Skeletal muscle satellite cell (primary cell): ENCODE results near the gene CAMTA1.

Experiments used
- H3K27me3 ChIP-seq: 2 replicates; pipeline ENCODE4 v1.7.0; 2013; ENCODE audit warnings: low read length; ENCODE audit not compliant: control insufficient read depth, insufficient read depth
- H3K36me3 ChIP-seq: 2 replicates; pipeline ENCODE4 v1.7.0; 2013; ENCODE audit warnings: mild to moderate bottlenecking, control low read depth, low read length; ENCODE audit not compliant: insufficient read depth
- H3K4me1 ChIP-seq: 2 replicates; pipeline ENCODE4 v1.7.0; 2013; ENCODE audit warnings: low read length; ENCODE audit not compliant: control insufficient read depth, insufficient read depth
- H3K4me2 ChIP-seq: 2 replicates; pipeline ENCODE4 v1.7.0; 2013; ENCODE audit warnings: mild to moderate bottlenecking, low read length
- H3K4me3 ChIP-seq: 2 replicates; pipeline ENCODE4 v1.7.0; 2013; ENCODE audit warnings: low read length
- H3K9ac ChIP-seq: 2 replicates; pipeline ENCODE4 v1.7.0; 2013; ENCODE audit warnings: mild to moderate bottlenecking, low read depth, low read length, moderate library complexity
- H3K9me3 ChIP-seq: replicated peaks from 2 replicates; pipeline ENCODE4 v1.7.0; 2013; ENCODE audit warnings: mild to moderate bottlenecking, control low read depth, low read length

The CAMTA1 gene

GRCh38 chr1:7008975-7009740, 223.9 kb downstream of the CAMTA1 start:
- H3K4me1 ChIP-seq: no peaks in the 10 kb centered on the region
- H3K36me3 ChIP-seq: no peaks in the 10 kb centered on the region
- no peak overlapping the region for H3K4me2 ChIP-seq

GRCh38 chr1:7009741-7010525, 224.7 kb downstream of the CAMTA1 start:
- no peaks in the 10 kb centered on the region for H3K36me3 ChIP-seq
- H3K9ac ChIP-seq: no peak overlapping the region
- H3K4me2 ChIP-seq: no peak overlapping the region
- no peaks in the 10 kb centered on the region for H3K4me1 ChIP-seq
- H3K27me3 ChIP-seq: peaks cover 30% of the 10 kb centered on the region
- no peaks in the 10 kb centered on the region for H3K9me3 ChIP-seq
- H3K4me3 ChIP-seq: no peak overlapping the region

More at GRCh38 chr1:7008975-7009740, 223.9 kb downstream of the CAMTA1 start:
- no peaks in the 10 kb centered on the region for H3K9me3 ChIP-seq
- H3K27me3 ChIP-seq: peaks cover 30% of the 10 kb centered on the region
- H3K9ac ChIP-seq: no peak overlapping the region
- no peak overlapping the region for H3K4me3 ChIP-seq

GRCh38 chr1:7010534-7011200, 225.4 kb downstream of the CAMTA1 start:
- H3K9me3 ChIP-seq: no peaks in the 10 kb centered on the region
- H3K36me3 ChIP-seq: no peaks in the 10 kb centered on the region
- H3K4me2 ChIP-seq: no peak overlapping the region
- no peak overlapping the region for H3K4me3 ChIP-seq
- H3K9ac ChIP-seq: no peak overlapping the region
- peaks cover 28% of the 10 kb centered on the region for H3K27me3 ChIP-seq
- H3K4me1 ChIP-seq: no peaks in the 10 kb centered on the region

GRCh38 chr1:7011826-7012225, 226.6 kb downstream of the CAMTA1 start:
- Histone ChIP-seq H3K36me3 (no peaks in the 10 kb centered on the region), H3K9me3 (no peaks in the 10 kb centered on the region)

DNA sequence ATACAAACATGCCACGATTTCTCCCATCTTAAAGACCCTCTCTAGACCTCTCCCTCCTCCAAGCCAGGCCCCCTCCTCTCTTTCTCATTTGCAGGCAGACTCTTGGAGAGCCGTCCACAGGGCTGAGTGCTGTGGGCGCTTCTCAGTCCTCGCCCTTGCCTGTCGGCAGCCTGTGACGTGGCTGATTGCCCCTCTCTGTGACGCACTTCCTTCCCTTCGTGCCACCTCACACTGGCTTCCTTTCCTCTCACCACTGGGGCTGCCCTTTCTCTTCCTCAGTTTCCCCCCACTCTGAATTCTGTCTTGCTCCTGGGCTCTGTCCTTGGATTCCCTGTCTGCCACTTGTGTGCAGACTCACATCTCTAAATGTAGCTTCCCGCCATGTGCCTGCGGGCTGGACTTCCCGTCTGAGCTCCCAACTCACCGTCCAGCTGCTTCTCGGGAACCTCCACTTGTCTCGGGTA, 227.2 kb downstream of the CAMTA1 start:
- Histone ChIP-seq H3K4me2 (no peak overlapping the region), H3K36me3 (no peaks in the 10 kb centered on the region), H3K27me3 (peaks cover 22% of the 10 kb centered on the region), H3K9ac (no peak overlapping the region), H3K9me3 (no peaks in the 10 kb centered on the region), H3K4me3 (no peak overlapping the region), H3K4me1 (no peaks in the 10 kb centered on the region)

More at GRCh38 chr1:7011826-7012225, 226.6 kb downstream of the CAMTA1 start:
- Histone ChIP-seq H3K4me1 (no peaks in the 10 kb centered on the region), H3K4me2 (no peak overlapping the region), H3K9ac (no peak overlapping the region), H3K27me3 (peaks cover 20% of the 10 kb centered on the region), H3K4me3 (no peak overlapping the region)

DNA sequence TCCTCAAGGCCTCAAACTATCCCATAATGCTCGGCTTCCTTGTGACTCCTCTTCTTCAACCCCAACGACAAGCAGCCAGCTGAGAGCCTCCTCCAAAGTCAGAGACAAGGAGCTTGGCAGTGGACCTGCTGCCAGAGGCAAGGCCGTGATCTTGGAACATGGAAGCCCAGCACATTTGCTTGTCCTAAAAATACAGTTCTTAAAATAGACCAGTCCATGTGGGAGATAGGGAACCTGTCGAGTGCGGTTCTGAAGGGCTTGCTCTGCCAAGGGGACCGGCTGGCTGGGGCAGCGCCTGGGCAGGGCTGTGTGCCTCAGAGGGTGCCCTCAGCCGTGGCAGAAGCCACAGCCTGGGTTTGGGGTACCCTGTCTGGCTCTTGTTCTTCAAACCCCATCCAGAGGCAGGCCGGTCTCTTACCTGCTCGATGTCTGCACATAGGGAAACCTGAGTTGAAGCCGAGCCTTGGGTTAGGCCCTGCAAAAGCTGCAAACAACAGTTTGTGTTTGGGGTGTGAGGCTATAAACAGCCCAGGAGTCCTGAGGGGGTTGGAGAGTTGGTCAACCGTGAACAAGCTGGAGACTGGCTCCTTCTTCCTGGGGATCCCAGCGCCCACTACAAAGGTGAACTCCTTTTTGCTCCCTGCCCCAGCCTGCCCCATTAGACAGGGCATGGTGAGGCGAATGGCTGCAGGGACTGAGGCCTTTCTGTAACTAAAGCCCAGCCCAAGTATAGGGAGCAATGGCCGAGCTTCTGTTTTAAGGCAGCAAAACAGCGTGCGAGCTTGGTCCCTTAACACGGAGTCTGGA, 228.8 kb downstream of the CAMTA1 start:
- peaks cover 23% of the 10 kb centered on the region for H3K27me3 ChIP-seq
- H3K4me1 ChIP-seq: no peaks in the 10 kb centered on the region
- H3K36me3 ChIP-seq: no peaks in the 10 kb centered on the region
- no peaks in the 10 kb centered on the region for H3K9me3 ChIP-seq
- no peak overlapping the region for H3K4me3 ChIP-seq
- H3K4me2 ChIP-seq: no peak overlapping the region
- no peak overlapping the region for H3K9ac ChIP-seq

DNA sequence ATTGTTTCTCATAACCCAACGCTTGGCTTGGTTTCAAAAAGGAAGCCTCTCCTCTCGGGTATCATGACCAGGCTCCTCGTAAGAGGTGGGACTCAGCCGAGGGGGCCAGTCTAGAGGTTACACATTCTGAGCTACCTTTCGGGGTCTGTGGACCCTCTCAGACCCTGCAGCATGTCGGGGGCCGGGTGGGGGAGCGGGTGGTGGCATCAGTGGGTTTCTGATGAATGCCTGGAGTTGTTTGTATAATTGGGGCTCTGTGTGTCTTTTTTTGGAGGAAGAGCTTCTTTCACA, 229.3 kb downstream of the CAMTA1 start:
- Histone ChIP-seq H3K9me3 (no peaks in the 10 kb centered on the region), H3K27me3 (peaks cover 18% of the 10 kb centered on the region), H3K36me3 (no peaks in the 10 kb centered on the region), H3K4me1 (no peaks in the 10 kb centered on the region), H3K4me2 (no peak overlapping the region), H3K9ac (no peak overlapping the region), H3K4me3 (no peak overlapping the region)

- no peak overlapping the region for H3K9ac ChIP-seq
- H3K9me3 ChIP-seq: no peaks in the 10 kb centered on the region
- H3K4me2 ChIP-seq: no peak overlapping the region
- no peaks in the 10 kb centered on the region for H3K36me3 ChIP-seq
- H3K4me1 ChIP-seq: no peaks in the 10 kb centered on the region
- H3K27me3 ChIP-seq: peaks cover 15% of the 10 kb centered on the region
- no peak overlapping the region for H3K4me3 ChIP-seq
These were observed 229.8 kb downstream of the CAMTA1 start for GRCh38 chr1:7015022-7015421.

GRCh38 chr1:7018351-7018750, 233.1 kb downstream of the CAMTA1 start:
- H3K27me3 ChIP-seq: peaks cover 30% of the 10 kb centered on the region
- no peaks in the 10 kb centered on the region for H3K36me3 ChIP-seq

DNA sequence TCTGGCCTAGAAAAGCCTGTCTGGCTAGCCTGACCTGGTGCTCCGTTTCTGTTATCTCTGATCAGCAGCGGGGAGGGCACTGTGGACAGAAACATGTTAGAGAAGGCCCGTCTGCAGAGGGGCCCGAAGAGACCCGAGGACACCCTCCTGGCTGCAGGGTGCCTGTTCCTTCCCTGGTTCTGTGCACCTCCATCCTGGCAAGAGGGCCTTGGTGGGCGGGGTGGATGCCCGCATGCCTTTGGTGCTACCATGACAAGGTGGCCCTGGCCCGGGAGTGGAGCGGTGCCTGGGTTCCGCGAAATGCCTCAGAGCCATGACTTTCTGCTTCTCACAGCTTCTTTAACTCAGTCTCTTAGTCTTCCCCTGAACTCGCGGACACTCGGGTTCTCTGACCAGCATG, 233.6 kb downstream of the CAMTA1 start:
- no peak overlapping the region for H3K4me2 ChIP-seq
- no peaks in the 10 kb centered on the region for H3K36me3 ChIP-seq
- H3K4me3 ChIP-seq: no peak overlapping the region
- H3K9me3 ChIP-seq: no peaks in the 10 kb centered on the region
- peaks cover 33% of the 10 kb centered on the region for H3K27me3 ChIP-seq
- no peak overlapping the region for H3K9ac ChIP-seq
- H3K4me1 ChIP-seq: no peaks in the 10 kb centered on the region

More at GRCh38 chr1:7018351-7018750, 233.1 kb downstream of the CAMTA1 start:
- H3K4me3 ChIP-seq: no peak overlapping the region
- no peak overlapping the region for H3K4me2 ChIP-seq
- H3K9ac ChIP-seq: no peak overlapping the region
- H3K9me3 ChIP-seq: no peaks in the 10 kb centered on the region
- H3K4me1 ChIP-seq: no peaks in the 10 kb centered on the region

- H3K9me3 ChIP-seq: no peaks in the 10 kb centered on the region
- no peaks in the 10 kb centered on the region for H3K4me1 ChIP-seq
- H3K4me3 ChIP-seq: no peak overlapping the region
- no peak overlapping the region for H3K4me2 ChIP-seq
- peaks cover 35% of the 10 kb centered on the region for H3K27me3 ChIP-seq
- H3K9ac ChIP-seq: no peak overlapping the region
- no peaks in the 10 kb centered on the region for H3K36me3 ChIP-seq
These were observed 234.3 kb downstream of the CAMTA1 start for GRCh38 chr1:7019510-7019909.
